ENCODE results near the gene KY.

GRCh38 chr3:134611516-134611915, 39.3 kb downstream of the KY start:
- TF ChIP-seq RFX5 (IDR thresholded peaks at IDR 0.05; ENCODE audit: low read depth, low read length) (no peak), ZBTB33 (CRISPR knock-in tag; IDR thresholded peaks at IDR 0.05) (no peak), ZNF451 (CRISPR knock-in tag; IDR thresholded peaks at IDR 0.05) (no peak), ZNF7 (CRISPR knock-in tag; IDR thresholded peaks at IDR 0.05) (no peak), ZNF781 (CRISPR knock-in tag; IDR thresholded peaks at IDR 0.05; ENCODE audit: borderline replicate concordance, not compliant biosample characterization) (no peak), JUN (CRISPR knock-in tag; IDR thresholded peaks at IDR 0.05) (no peak), MBD4 (IDR thresholded peaks at IDR 0.05; ENCODE audit: borderline replicate concordance, low read length) (no peak), PATZ1 (CRISPR knock-in tag; IDR thresholded peaks at IDR 0.05) (no peak), NFYB (CRISPR knock-in tag; IDR thresholded peaks at IDR 0.05) (no peak), CTCF (CRISPR knock-in tag; IDR thresholded peaks at IDR 0.05) (no peak), MXD4 (CRISPR knock-in tag; IDR thresholded peaks at IDR 0.05) (no peak), ZNF263 (CRISPR knock-in tag; IDR thresholded peaks at IDR 0.05) (no peak)
